Measurements from ENCODE around the gene PCK1.

Gene PCK1

DNA sequence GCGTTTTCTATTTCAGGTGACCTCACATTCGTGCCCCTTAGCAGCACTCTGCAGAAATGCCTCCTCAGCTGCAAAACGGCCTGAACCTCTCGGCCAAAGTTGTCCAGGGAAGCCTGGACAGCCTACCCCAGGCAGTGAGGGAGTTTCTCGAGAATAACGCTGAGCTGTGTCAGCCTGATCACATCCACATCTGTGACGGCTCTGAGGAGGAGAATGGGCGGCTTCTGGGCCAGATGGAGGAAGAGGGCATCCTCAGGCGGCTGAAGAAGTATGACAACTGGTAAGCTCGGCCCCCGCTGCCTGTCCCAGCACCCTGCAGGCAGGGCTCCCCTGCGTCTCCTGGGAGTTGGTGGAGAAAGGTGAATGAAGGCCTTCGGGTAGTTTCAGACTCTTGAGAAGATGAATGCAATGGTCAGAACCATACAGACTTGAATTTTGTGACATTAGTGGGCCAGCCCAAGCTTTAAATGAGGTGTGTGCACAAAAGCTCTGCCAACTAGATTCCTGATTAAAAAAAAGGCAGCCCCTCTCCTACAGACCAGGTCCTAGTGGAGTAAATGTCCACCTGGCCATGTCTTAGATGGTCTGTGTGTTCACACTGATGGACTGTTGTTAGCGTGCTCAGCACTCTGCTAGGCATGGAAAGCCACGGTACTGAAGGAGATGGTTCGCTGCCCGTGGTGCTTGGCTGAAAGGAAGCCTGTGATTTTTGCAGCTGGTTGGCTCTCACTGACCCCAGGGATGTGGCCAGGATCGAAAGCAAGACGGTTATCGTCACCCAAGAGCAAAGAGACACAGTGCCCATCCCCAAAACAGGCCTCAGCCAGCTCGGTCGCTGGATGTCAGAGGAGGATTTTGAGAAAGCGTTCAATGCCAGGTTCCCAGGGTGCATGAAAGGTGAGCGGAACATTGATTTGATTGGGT is 708 bp downstream of the PCK1 start:
- no peak for DNase-seq

DNA sequence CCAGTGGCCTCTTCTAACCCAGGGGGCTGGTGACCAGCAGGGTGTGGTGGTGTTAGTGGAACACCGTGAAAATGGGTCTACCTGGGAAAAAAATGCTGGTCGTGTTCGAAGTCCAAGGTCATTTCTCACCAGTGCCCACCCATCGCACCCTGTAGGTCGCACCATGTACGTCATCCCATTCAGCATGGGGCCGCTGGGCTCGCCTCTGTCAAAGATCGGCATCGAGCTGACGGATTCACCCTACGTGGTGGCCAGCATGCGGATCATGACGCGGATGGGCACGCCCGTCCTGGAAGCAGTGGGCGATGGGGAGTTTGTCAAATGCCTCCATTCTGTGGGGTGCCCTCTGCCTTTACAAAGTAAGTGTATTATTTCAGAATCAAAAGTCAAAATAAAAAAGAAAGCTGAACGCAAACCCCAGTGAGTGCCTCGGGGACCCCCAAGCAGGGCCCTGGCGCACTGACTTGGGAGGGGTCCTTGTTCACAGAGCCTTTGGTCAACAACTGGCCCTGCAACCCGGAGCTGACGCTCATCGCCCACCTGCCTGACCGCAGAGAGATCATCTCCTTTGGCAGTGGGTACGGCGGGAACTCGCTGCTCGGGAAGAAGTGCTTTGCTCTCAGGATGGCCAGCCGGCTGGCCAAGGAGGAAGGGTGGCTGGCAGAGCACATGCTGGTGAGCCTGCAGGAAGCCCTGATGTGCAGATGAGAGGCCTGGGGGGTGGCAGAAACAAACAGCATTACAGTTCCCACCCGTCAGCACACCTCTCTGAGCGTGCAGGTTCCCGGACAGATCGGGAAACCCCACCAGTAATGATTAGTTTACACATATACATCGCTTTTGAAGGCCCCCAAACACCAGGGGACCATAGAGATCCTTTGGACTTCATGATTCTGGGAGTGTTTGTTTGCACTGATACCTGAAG is 1.9 kb downstream of the PCK1 start:
- no peak for DNase-seq

DNA sequence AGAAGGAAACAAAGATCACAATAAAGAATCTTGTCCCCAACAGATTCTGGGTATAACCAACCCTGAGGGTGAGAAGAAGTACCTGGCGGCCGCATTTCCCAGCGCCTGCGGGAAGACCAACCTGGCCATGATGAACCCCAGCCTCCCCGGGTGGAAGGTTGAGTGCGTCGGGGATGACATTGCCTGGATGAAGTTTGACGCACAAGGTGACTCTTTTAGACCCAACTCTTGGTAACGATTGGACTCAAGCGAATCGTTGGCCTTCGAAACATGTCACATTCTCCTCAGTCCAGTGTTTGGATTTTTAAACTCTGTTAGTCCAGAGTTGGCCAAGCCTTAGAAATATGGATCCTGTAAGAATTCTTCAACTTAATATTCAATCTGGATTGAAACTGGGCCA is 2.6 kb downstream of the PCK1 start:
- no peak for DNase-seq

DNA sequence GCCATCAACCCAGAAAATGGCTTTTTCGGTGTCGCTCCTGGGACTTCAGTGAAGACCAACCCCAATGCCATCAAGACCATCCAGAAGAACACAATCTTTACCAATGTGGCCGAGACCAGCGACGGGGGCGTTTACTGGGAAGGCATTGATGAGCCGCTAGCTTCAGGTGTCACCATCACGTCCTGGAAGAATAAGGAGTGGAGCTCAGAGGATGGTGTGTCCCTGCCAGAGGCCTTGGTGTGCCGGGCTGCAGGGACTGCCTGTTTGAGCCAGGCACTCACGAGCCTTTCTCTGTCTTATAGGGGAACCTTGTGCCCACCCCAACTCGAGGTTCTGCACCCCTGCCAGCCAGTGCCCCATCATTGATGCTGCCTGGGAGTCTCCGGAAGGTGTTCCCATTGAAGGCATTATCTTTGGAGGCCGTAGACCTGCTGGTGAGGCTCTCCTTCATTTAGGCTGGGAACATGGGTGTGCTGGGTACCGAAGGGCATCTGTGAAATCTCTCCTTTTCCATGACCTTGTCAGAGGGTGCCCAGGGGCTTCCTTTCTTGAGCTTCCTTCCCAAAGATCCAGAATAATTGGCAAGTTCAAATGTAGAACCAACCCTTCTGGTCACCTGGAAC is 3.4 kb downstream of the PCK1 start:
- DNase-seq, result no peak

DNA sequence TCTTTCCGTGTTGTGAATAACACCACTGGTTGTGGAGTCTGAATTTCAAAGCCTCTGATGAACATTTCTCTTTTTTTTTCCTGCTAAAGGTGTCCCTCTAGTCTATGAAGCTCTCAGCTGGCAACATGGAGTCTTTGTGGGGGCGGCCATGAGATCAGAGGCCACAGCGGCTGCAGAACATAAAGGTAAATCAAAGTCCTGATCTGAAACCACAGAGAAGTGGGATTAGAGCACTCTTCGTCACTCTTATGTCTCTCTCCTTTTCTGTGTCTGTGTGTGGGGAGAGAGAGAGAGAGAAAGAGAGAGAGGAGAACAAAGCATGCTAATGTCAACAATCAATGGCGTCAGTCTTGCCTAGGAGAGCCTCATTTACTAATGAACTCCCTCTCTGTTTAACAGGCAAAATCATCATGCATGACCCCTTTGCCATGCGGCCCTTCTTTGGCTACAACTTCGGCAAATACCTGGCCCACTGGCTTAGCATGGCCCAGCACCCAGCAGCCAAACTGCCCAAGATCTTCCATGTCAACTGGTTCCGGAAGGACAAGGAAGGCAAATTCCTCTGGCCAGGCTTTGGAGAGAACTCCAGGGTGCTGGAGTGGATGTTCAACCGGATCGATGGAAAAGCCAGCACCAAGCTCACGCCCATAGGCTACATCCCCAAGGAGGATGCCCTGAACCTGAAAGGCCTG is 4.2 kb downstream of the PCK1 start:
- no peak for DNase-seq

DNA sequence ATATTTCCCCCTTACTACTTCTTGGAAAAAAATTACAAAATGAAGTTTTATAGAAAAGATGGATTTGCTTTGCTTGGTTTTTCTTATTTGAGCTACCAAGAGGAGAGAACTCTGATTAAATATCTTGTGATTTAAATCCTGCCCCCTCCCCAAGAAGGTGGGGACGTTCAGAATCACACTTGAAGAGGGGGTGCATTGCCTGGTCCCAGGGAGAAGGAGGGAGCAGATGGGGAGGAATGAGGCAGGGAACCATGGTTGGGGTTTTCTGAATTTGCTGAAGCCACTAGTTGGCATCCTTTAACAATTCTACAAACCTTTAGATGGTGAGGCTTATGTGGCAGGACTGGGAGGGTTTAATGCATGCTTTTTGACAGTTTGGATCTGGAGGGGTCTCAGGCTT is 5.5 kb downstream of the PCK1 start:
- no peak for DNase-seq

DNA sequence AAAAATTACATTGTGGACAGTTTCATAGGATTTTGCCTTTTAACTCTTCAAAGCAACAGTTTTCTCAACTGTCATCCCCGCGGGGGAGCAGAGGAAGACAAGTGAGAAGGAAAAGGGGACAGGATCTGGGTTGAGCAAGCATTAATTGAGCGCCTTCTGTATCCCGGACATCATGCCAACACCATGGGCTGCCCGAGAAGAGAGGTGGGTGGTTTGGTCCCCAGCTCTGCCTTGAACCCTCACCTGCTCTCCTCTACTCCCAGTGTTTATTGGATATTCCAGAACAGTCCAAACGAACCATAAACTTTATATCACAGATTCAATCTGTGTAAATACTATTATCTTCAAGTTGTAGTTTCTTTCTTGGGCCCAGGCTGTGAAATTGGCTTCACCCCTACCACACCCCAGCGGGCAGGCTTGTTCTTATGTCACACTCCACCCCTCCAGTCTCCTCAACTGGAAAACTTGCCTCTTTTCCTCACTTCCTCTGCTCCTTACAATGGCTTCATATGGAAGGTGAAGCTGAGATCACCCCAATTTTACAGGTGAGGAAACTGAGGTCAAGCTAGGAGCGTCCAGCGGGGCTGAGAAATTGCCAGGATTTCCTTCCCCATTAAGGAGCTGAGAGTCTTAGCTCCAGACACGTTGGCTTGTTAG is 6.0 kb downstream of the PCK1 start:
- DNase-seq, result no peak

DNA sequence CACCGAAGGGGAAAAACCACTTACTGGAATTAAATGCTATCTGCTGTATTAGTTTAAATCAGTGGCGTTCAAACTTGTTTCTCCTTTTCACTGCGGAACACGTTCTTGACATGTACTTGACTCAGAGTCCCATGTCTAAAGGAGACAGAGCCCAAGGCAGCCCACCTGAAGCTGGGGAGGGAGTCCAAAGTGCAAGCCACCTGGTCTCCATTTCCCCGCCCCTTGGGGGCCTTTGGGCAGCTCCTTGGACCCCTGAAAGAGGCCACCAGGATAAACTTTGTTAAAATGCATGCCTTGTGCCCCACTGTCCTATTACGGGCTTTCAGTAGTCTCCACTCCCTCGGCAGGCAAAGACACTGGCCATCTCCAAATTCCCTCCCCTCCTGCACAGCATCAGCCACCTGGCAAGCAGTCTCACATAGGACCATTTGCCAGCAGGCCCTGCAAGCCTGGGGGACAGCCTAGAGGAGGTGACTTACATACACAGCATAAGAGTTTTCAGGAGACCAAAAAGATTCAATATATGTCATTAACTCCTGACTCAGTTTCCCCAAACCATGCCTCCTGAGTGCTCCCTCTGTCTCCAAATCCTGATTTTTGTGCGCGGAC is 6.7 kb downstream of the PCK1 start:
- no peak for DNase-seq

DNA sequence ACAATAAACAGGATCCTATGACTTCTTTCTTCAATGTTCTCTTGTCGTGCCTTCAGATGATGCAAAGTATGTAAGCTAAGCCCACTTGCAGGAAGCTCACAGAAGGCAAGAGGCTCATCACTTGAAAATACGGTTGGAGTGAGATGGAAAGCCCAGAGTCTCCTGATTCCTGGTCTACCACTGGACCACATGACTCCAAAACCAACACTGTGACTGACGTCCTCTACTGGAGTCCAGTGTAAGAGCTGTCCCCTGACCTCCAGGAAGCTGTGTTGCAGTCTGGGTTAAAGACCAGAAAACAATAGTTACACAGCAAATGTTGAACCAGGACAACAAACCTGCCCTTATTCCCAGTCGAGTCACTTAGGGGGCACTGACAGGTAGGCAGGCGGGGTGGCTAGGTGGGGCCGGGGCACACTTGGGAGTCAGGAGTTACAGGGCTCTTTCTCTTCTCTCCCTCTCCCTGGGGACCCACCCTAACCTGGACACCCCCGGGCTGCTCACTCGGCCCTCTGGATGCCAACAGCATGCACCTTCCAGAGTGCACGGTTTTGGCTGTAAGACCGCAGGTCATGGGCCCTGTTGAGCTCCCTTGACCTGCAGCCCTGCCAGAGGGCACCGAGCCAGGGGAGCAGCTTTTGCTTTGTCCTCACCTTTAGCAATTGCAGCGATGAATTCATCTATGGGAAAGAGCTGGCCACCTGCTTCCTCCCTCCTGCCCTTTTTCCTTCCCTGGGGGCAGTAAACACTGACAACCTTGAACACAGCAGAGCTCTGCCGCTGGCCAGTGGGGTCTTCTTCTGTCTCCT is 7.4 kb downstream of the PCK1 start:
- no peak for DNase-seq

DNA sequence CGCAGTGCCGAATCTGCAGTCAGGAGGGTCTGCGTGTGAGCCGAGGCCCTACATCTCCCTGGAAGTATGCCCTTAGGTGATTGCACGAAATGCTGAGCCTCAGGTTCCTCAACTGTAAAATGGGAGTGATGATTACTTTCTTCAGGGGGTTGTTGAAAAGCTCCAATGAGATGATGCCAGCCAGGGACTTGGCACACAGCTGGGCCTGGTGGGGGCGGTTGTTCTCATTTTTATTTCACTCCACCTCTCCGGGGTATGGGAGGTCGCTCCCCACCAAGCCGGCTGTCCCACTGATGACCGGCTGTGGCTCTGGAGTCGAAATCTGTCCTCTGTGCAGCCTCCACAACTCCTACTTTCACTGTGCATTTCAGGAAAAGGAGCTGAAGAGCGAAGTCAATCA is 8.1 kb downstream of the PCK1 start:
- DNase-seq, result no peak

DNA sequence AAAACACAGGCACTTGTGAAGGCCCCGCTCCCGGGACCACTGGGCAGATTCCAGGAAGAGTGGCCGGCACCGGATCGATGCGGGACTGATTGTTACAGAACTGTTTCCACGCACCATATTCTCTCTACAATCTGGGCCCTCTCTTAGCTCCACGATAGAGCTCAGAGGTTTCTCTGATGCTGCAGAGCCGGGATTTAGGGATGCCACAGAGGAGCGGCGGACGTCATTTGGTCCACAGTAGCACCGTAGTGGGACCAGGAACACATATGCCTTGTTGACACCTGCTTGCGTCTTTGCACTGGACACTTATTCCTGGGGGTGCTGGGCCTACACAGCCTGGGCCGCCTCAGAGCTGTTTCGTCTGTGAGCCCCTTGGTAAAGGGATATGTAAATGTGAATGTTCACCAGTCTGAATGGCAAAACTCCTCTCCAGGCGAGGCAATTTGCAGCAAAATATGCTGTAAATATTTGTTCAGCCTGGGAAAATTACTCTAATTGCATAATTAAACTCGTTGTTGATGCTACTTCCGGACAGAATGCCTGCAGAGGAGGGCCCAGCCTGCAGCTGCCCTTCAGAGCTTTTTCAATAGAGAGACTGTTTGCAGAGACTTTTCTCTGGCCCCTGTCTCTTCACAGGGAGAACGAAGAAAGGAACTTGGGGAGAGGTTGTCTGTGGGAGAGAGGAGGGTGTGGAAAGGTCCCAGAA is 9.4 kb downstream of the PCK1 start:
- no peak for DNase-seq

DNA sequence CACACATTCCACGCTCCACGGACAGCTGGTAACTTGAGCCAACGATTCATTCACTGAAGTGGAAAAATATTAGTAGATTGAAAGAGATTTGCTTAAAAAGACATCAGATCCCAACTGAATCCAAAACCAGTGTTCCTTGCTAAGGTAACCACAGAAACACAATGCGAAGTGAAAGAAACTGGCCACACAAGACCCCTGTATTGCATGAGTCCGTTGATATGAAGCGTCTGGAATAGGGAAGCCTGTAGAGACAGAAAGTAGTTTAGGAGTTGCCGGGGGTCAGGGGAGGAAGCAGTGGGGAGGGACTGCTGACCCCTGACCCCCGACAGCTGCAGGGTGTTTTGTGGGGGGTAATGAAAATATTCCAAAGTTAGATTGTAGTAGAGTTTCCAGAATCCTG is 10.0 kb downstream of the PCK1 start:
- DNase-seq, result no peak

DNA sequence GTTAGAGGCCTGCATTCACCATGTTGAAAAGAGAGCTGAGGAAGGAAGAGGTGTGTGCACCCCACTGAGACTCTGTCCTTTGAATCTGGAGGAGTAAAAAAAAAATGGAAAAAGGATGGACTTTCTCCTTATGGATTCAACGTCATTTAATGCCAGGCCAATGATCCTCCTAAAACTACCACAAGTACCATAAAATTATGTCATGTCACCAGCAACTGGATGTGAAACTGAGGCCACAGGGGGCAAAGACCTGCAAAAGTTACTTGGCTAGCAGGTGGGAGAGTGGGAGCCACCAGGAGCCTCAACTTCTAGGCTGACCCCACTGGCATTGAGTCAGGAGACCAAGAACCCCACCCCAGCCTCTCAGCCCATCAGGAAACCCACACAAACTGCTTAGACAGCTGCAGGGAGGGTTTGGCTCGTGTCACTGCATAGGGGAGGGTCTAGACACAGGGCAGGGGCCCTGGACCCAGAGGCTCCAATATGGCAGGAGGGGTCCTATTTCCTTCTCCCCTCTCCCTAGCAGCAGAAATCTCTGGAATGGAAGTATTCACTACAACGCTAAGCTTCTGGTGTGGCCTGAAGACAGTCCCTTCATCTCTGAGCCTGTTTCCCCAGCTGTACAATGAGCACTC is 11.0 kb downstream of the PCK1 start:
- DNase-seq, result no peak

DNA sequence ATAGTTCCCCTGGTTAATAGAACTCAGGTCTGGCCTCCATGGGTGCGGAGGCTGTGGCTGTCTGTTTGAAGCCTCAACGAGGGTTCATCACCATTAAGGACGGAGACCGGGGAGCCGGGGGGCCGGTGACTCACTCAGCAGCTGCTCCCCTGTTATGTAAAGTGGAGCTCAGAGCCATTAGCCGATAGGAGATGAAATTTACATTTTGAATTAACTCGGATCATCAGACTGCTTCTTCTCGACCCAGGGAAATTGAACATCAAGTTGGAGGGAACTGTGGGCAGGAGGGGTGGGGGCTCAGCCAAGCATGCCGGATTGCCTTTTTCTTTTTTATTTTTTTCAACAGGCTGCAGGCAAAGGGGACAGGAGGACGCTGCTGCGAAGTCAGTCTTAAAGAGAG is 12.3 kb downstream of the PCK1 start:
- DNase-seq, result no peak

DNA sequence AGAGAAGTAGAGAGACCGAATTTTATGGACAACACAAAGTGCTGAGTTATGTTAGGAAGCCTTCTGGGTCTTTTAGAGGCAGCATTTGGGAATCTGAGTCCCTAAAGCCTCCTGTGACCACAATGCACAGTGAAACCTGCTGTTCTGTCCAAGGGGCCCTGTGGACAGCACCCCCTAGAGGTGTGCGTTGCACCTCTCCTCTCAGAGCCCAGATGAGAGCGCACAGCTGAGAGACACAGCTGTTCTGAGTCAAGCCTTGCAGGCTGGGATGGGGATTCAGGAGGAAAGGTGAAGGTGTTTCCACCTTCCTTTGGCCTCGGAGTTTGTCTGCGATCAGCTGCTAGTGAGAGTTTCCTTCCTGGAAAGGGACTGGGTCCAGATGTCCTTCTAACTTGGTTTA is 13.0 kb downstream of the PCK1 start:
- no peak for DNase-seq

DNA sequence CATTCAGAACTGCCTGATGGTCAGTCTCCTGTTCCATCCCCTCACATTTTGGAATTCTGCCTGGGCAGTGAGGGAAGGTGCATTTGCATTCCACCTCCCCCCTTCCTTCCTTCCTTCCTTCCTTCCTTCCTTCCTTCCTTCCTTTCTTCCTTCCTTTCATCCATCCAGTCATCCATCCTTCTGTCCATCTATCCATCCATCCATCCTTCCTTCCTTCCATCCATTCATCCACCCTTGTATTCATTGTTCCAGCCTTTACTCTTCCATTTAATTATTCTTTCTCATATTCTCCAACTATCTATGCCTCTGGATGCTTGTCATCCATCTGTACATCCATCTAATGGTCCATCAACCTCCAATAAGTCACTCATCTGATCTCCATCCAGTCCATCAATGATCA is 14.0 kb downstream of the PCK1 start:
- no peak for DNase-seq

DNA sequence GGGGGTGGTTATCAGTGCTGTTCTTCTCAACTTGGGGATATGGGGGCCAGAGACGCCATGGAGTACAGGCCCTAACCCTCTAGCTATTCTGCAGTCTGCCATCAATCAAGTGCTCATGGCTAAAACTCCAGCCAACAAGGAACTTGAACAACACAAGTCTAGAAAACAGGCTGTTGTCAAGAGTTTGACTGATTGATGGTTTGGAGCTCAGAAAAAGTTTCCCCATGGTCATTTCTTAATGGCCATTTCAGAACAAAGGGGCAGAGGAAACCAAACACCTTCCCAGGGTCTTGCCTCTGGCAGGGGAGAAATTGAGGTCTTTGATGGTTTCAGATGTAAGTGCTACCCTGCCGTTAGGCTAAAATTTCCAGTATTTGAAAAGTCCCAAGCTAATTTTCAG is 15.1 kb downstream of the PCK1 start:
- no peak for DNase-seq

DNA sequence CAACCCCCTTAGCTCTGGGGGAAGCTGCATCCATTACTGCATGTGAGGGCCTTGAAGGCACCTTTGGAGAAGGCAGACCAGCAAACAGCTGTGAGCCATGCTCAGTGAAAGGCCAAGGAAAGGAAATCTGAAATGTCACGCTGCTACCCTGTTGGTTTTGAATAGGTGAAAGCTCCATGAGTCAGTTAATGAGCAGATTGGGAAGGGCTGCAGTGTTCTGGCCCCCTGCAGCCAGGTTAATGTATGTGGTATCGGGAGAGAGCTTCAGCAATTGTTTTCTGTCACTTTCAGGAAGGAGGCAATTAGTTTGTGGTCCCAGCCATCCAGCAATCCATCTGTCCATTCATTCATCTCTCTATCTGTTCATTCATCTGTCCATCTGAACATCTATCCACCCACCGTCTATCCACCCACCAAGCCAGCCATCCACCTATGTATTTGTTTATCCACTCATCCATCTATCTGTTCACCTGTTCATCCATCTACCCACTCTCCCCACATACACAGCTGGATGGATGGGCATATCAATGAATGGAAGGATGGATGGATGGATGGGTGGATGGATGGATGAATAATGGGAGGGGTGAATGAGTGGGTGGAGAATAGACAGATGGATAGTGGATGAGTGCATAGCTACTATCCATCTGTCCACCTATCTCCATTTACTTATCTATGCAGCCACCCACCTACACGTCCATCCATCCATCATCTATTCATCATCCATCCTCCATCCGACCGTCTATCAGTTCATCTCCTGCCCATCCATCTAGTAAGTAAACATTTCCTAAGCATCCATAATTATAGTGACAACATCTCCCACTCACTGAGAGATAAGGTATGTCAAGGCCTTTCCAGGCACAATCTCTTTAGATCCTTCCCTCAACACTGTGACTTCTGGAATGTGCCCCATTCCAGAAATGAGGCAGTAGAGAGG is 16.0 kb downstream of the PCK1 start:
- no peak for DNase-seq

All from T-helper 2 cell (primary cell).